ENCODE results near the gene ELK4.

The ELK4 gene

DNA sequence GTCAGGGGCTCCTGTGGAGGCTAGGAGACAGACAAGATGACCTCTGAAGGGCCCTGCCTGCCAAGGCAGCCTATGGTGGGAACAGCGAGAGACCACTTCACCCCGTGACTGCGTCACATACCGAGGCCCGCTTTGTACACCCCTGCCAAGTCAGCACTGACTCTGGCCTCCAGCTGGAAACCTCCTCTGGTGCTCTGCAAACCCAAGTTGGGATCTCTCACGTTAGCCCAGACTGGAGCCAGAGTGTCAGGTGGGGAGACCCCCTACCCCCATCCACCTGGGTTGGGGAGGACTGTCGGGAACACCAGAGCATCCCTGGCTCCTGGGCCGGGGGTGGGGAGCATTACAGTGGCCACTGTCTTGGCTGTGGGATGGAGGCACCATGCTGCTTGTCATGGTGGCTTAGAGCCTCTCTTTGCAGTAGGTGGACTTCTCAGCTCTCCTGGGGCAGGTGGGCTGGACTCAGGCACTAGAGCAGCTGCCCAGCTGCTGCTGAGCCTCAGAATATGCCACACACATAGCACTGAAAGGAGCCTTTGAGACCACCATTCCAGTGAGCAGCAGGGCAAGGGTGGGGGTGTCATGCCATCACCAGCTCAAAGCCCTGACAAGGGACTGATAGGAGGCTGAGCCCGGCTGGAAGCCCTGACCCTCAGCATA, 50.4 kb downstream of the ELK4 start:
- no peak overlapping the region for H3K27ac Mint-ChIP-seq
- no peaks in the 10 kb centered on the region for H3K4me1 Mint-ChIP-seq (ENCODE audit: low read depth)
- peaks cover 15% of the 10 kb centered on the region for H3K27me3 Mint-ChIP-seq (ENCODE audit: low read depth)
- no peak overlapping the region for H3K4me3 Mint-ChIP-seq
- H3K36me3 Mint-ChIP-seq (ENCODE audit: low read depth), result no peaks in the 10 kb centered on the region
- no peaks in the 10 kb centered on the region for H3K9me3 Mint-ChIP-seq
- no peak for DNase-seq (ENCODE audit: low spot score)

DNA sequence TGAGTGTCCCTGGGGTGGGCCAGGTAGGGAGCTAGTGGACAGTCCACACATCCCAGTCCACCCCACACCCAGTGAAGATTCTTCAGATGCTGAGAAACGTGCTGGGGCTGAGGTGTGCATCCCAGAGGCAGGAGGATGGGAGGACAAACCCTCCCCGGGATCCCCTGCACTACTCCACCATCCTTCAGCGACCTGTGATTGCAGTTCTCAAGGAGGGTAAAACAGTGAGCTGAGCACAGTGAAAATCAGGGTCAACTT, 51.0 kb downstream of the ELK4 start:
- no peak for DNase-seq (ENCODE audit: low spot score)
- Mint-ChIP-seq H3K36me3 (ENCODE audit: low read depth) (no peaks in the 10 kb centered on the region), H3K27me3 (ENCODE audit: low read depth) (peaks cover 15% of the 10 kb centered on the region), H3K4me3 (no peak overlapping the region), H3K4me1 (ENCODE audit: low read depth) (no peaks in the 10 kb centered on the region), H3K27ac (no peak overlapping the region), H3K9me3 (no peaks in the 10 kb centered on the region)

GRCh38 chr1:205580140-205580922, 51.5 kb downstream of the ELK4 start:
- no peaks in the 10 kb centered on the region for H3K4me1 Mint-ChIP-seq (ENCODE audit: low read depth)
- H3K36me3 Mint-ChIP-seq (ENCODE audit: low read depth), result no peaks in the 10 kb centered on the region
- H3K4me3 Mint-ChIP-seq, result no peak overlapping the region
- no peak overlapping the region for H3K27ac Mint-ChIP-seq
- no peaks in the 10 kb centered on the region for H3K9me3 Mint-ChIP-seq
- H3K27me3 Mint-ChIP-seq (ENCODE audit: low read depth), result peaks cover 15% of the 10 kb centered on the region
- no peak for DNase-seq (ENCODE audit: low spot score)

- Mint-ChIP-seq H3K27me3 (ENCODE audit: low read depth) (peaks cover 15% of the 10 kb centered on the region), H3K36me3 (ENCODE audit: low read depth) (no peaks in the 10 kb centered on the region), H3K4me3 (no peak overlapping the region), H3K9me3 (no peaks in the 10 kb centered on the region), H3K27ac (no peak overlapping the region), H3K4me1 (ENCODE audit: low read depth) (no peaks in the 10 kb centered on the region)
- DNase-seq (ENCODE audit: low spot score), result no peak
Observed at GRCh38 chr1:205579711-205580110, 52.1 kb downstream of the ELK4 start.

- H3K36me3 Mint-ChIP-seq (ENCODE audit: low read depth), result no peaks in the 10 kb centered on the region
- DNase-seq (ENCODE audit: low spot score), result no peak
- H3K27ac Mint-ChIP-seq, result no peak overlapping the region
- no peaks in the 10 kb centered on the region for H3K4me1 Mint-ChIP-seq (ENCODE audit: low read depth)
- no peaks in the 10 kb centered on the region for H3K9me3 Mint-ChIP-seq
- H3K4me3 Mint-ChIP-seq, result no peak overlapping the region
- peaks cover 15% of the 10 kb centered on the region for H3K27me3 Mint-ChIP-seq (ENCODE audit: low read depth)
Observed at GRCh38 chr1:205578780-205579571, 52.8 kb downstream of the ELK4 start.

DNA sequence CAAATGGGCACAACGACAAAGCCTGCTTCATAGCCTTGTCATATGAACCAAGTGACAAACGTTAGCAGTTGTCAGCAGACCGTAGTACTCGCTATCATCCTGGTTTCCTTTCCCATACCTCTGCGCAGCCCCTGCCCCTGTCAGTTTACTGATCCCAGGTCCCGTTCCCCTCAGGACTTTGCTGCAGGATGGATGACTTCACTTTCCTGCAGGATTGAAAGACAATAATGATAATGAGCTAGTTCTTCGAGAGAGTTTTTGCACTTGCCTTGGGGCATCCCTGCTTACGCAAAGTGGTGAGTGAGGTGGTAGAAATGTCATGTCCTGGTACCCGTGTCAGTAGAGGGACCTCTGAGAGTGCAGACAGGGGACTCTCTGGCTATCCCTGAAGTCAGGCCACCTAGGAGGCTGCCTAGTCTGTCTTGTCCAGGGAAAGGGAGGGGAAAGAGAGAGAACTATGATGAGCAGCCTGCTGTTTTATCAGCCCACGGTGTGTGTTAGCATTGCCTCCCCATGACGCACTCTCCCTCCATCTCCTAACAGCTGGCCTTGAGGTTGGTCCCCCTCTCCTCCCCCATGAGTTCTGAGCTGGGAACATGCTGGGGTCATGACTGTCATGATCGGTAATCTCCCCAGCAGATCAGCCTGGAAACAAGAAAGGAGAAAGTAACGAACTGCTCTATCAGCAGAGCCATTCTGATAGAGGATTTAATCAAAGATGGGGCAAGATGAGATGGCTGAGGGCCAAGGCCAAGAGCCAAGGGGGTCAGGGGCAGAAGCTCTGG, 53.7 kb downstream of the ELK4 start:
- Mint-ChIP-seq H3K27me3 (ENCODE audit: low read depth) (peaks cover 14% of the 10 kb centered on the region), H3K4me1 (ENCODE audit: low read depth) (no peaks in the 10 kb centered on the region), H3K9me3 (no peaks in the 10 kb centered on the region), H3K36me3 (ENCODE audit: low read depth) (no peaks in the 10 kb centered on the region), H3K27ac (no peak overlapping the region), H3K4me3 (no peak overlapping the region)
- DNase-seq (ENCODE audit: low spot score), result no peak

DNA sequence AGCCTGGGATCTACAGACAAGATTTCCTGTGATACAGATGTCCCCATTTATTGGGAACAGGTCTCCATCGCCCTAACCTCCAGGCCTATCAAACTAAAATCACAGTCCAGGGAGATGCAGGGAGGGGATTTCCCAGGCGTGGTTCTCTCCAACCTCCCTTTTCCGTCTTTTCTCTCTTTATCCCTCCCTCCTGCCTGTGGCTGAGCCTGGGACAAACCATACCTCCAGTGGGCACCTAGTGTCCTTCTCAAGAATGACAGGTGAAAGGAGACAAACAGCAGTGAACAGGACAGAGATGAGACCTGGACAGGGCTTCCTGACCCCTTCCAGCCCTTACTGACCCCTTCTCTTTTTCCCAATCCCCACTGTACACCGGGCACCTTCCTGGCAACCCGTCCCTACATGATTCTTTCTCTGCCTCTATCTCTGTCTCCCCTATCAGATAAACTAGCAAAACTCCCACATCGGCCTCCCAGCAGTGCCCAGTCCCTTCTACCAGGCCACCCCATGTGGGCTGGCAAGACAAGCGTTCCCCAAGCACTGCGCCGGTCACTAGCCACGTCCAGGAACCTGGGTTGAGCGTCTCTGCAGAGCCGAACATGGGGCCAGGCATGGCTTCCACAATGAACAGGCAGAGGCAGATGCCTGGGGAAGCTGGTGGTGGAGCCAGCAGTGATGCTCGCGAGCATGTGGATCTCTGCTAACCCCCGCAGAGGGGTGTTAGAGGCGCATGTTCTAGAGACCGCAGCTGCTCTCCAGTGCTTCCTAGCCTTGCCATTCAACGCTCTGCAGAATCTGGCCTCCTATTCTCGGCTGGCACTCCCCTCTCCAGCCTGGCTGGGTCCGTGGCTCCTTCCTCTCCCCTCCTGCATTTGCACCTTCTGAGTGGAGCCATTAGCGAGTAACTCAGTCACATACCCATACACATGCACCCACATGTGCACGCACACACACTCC, 54.7 kb downstream of the ELK4 start:
- no peak for DNase-seq (ENCODE audit: low spot score)
- H3K27me3 Mint-ChIP-seq (ENCODE audit: low read depth), result peaks cover 20% of the 10 kb centered on the region
- no peaks in the 10 kb centered on the region for H3K4me1 Mint-ChIP-seq (ENCODE audit: low read depth)
- no peak overlapping the region for H3K27ac Mint-ChIP-seq
- no peaks in the 10 kb centered on the region for H3K36me3 Mint-ChIP-seq (ENCODE audit: low read depth)
- no peak overlapping the region for H3K4me3 Mint-ChIP-seq
- no peaks in the 10 kb centered on the region for H3K9me3 Mint-ChIP-seq

DNA sequence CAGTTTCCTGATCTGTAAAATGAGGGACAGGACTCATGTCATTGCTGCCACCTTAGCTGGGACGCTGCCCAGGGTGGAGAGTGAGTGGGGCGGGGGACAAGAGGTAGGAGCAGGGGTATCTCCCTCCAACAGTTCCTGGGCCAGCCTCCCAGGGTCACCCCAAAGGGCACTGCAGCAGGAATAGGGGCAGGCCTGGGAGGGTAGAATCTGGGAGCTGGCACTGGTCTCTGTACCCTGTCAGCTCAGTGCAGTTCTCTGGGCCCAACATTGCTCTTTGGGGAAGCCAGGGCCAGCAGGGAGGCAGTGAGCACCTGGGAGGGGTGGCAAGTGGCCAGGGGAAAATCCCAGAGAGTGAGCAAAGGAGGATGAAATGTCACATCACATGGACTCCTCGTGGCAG, 55.8 kb downstream of the ELK4 start:
- no peak overlapping the region for H3K27ac Mint-ChIP-seq
- no peak overlapping the region for H3K4me3 Mint-ChIP-seq
- H3K4me1 Mint-ChIP-seq (ENCODE audit: low read depth), result no peaks in the 10 kb centered on the region
- no peak for DNase-seq (ENCODE audit: low spot score)
- no peaks in the 10 kb centered on the region for H3K9me3 Mint-ChIP-seq
- no peaks in the 10 kb centered on the region for H3K36me3 Mint-ChIP-seq (ENCODE audit: low read depth)
- peaks cover 30% of the 10 kb centered on the region for H3K27me3 Mint-ChIP-seq (ENCODE audit: low read depth)

GRCh38 chr1:205575294-205575885, 56.4 kb downstream of the ELK4 start:
- no peaks in the 10 kb centered on the region for H3K4me1 Mint-ChIP-seq (ENCODE audit: low read depth)
- no peak for DNase-seq (ENCODE audit: low spot score)
- H3K9me3 Mint-ChIP-seq, result no peaks in the 10 kb centered on the region
- H3K36me3 Mint-ChIP-seq (ENCODE audit: low read depth), result no peaks in the 10 kb centered on the region
- H3K27me3 Mint-ChIP-seq (ENCODE audit: low read depth), result peaks cover 36% of the 10 kb centered on the region
- H3K4me3 Mint-ChIP-seq, result no peak overlapping the region
- H3K27ac Mint-ChIP-seq, result no peak overlapping the region

- H3K4me3 Mint-ChIP-seq, result no peak overlapping the region
- H3K27ac Mint-ChIP-seq, result no peak overlapping the region
- peaks cover 49% of the 10 kb centered on the region for H3K27me3 Mint-ChIP-seq (ENCODE audit: low read depth)
- no peaks in the 10 kb centered on the region for H3K36me3 Mint-ChIP-seq (ENCODE audit: low read depth)
- DNase-seq (ENCODE audit: low spot score), result no peak
- no peaks in the 10 kb centered on the region for H3K4me1 Mint-ChIP-seq (ENCODE audit: low read depth)
- H3K9me3 Mint-ChIP-seq, result no peaks in the 10 kb centered on the region
Observed at GRCh38 chr1:205572421-205572820, 59.4 kb downstream of the ELK4 start.

DNA sequence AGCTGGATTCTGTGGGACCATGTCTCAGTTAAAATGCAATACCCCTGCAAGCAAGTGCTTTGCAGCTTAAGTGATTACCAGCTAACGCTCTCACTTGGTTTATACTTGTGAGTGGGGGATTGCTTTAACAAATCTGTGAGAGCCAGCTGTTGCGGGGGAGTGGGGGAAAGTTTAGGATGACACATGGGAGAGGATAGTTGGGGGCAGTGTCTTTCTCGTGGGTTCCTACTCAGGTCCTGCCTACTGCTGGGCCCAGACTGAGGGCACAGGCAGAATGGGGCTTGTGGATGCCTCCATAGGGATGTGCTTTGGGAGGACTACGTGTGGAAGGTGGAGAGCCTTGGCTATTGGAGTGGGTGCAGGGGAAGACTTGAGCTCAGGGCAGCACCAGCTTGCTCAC, 60.1 kb downstream of the ELK4 start:
- DNase-seq (ENCODE audit: low spot score), result no peak
- no peak overlapping the region for H3K4me3 Mint-ChIP-seq
- peaks cover 53% of the 10 kb centered on the region for H3K27me3 Mint-ChIP-seq (ENCODE audit: low read depth)
- no peaks in the 10 kb centered on the region for H3K9me3 Mint-ChIP-seq
- H3K27ac Mint-ChIP-seq, result no peak overlapping the region
- no peaks in the 10 kb centered on the region for H3K36me3 Mint-ChIP-seq (ENCODE audit: low read depth)
- no peaks in the 10 kb centered on the region for H3K4me1 Mint-ChIP-seq (ENCODE audit: low read depth)

- Mint-ChIP-seq H3K4me3 (no peak overlapping the region), H3K27ac (no peak overlapping the region), H3K27me3 (ENCODE audit: low read depth) (peaks cover 58% of the 10 kb centered on the region), H3K9me3 (no peaks in the 10 kb centered on the region), H3K4me1 (ENCODE audit: low read depth) (no peaks in the 10 kb centered on the region), H3K36me3 (ENCODE audit: low read depth) (no peaks in the 10 kb centered on the region)
- DNase-seq (ENCODE audit: low spot score), result no peak
Observed at GRCh38 chr1:205570796-205571537, 60.8 kb downstream of the ELK4 start.

All from T-helper 2 cell treated with Interferon-gamma antibody and Interleukin-4, amounts not matched to agents 5 μg/mL and 100 μg/mL, for 36 hours (primary cell).